CD1c-positive myeloid dendritic cell (primary cell): ENCODE results near the gene MGAT4A.

ENCODE experiments used
- DNase-seq: peaks from one replicate; pipeline ENCODE4 v3.0.0-alpha.2; 2016; ENCODE audit errors: extremely low spot score

MGAT4A gene

DNA sequence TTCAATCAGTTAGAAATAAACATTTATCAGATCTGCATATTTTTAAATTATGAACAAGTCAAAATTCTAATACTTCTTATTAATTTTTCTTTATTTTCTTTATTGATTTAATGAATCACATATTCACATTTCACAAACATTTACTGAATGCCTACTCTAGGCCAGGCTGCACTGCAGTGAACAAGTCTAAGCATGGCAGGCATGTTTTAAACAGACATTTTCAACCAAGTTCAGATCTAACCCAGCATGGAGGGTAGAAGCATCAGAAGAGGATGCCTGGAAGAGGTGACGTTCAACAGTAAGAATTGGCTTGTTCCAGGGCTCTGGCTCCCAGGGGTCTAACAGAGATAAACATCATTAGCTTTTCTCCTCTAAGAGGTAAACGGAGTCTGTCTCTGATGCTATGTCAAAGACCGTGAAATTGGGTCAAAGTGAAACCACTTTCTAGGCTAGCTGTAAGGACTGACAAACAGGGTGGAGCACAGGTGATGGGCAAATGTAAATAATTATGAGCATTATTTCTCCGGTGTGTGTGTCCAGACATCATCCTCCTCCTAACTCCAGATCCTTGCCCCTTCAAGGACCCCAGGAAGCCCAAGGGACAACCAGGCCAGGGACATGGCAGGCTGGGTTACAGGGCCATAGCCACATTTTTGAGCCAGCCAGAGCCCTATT, 72.0 kb downstream of the MGAT4A start:
- no peak for DNase-seq

DNA sequence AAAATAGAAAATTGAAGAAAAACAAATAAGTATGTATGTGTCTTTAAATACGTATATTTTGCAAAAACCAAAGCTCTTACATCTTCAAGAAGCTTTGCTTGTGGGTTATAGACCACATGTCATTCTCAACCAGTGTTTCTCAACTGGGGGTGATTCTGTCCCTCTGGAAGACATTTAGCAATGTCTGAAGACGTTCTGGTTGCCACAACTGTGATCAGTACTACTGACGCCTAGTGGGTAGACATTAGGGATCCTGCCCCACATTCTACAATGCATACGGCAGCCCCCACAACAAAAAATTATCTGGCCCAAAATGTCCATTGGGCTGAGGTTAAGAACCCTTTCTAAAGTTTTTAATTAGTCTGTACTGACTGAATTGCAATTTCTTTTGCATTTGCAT, 74.1 kb downstream of the MGAT4A start:
- peak; percentile 39 for DNase-seq

- DNase-seq = peak; percentile 55
Measured at GRCh38 chr2:98654699-98655495, 76.0 kb downstream of the MGAT4A start.

DNA sequence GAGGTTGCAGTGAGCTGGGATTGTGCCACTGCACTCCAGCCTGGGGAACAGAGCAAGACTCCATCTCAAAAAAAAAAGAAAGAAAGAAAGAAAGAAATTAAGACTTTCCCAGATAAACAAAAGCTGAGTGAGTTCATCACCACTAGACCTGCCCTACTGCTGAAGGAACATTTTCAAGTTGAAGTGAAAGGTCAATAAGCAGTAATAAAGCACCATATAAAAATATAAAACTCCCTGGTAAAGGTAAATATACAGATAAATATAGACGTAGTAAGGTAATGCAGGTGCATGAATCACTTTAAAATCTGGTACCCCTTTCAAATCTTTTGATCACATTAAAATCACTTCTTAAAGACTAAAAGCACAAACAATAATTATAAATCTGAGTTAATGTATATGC, 79.9 kb downstream of the MGAT4A start:
- no peak for DNase-seq

DNA sequence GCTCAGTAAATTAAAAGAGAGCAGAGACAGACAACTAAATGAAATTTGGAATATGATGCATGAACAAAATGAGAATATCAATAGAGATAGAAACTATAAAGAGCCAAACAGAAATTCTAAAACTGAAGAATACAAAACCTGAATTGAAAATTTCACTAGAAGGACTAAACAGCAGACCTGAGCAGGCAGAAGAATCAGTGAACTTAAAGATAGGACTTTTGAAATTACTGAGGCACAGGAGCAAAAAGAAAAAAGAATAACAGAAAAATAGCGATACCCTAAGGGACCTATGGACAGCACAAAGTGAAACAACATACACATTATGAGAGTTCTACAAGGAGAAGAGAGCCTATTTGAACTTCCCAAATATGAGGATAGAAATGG, 80.9 kb downstream of the MGAT4A start:
- no peak for DNase-seq

GRCh38 chr2:98649135-98649991, 81.6 kb downstream of the MGAT4A start:
- DNase-seq = peak; percentile 82

DNA sequence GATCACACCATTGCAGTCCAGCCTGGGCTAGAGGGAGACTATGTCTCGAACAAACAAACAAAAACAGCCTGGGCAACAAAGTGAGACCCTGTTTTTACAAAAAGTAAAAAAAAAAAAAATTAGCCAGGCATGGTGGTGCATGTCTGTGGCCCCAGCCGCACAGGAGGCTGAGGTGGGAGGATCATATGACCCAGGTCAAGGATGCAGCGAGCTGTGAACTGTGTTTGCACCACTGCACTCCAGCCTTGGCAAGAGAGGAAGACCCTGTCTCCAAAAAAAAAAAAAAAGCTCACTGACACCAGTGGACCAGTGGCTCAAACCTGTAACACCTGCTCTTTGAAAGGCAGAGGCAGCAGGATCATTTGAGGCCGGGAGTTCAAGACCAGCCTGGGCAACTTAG, 82.5 kb downstream of the MGAT4A start:
- no peak for DNase-seq

GRCh38 chr2:98647636-98648035, 83.3 kb downstream of the MGAT4A start:
- no peak for DNase-seq

GRCh38 chr2:98643496-98644100, 87.3 kb downstream of the MGAT4A start:
- DNase-seq = no peak

DNA sequence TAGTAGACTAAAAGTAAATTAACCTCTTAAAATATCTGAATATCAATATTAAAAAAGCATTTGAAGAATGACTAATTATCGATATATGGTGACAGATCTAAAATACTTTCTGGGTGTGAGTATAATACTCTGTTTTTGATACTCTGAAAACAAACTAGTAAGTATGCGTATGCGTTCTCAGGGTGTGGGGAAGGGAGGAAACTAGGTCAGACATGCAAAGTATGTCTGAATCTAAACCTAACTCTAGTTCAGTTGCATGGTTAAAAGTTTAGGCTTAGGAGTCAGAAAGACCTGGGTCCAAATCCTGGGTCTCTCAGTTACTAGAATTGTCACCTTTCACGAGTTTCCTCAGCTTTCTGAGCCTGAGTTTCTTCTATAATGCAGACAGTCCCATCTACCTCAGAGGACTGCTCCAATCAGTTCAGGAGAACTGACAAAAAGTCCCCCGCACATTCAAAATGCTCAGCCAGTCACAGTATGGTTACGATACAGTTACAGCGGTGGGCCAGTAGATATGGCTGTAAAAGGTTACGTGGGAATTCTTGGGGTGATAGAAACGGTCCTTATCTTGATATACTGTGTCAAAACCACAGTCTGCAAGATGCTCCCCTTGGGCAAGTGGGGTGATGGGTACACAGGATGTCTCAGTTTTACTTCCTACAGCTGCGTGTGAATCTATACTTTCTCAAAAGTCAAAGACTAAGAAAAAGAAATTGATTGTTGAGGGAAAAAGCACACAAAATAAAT, 93.4 kb downstream of the MGAT4A start:
- DNase-seq = peak; percentile 8

- DNase-seq = no peak
Measured at GRCh38 chr2:98634406-98635092, 96.4 kb downstream of the MGAT4A start.

DNA sequence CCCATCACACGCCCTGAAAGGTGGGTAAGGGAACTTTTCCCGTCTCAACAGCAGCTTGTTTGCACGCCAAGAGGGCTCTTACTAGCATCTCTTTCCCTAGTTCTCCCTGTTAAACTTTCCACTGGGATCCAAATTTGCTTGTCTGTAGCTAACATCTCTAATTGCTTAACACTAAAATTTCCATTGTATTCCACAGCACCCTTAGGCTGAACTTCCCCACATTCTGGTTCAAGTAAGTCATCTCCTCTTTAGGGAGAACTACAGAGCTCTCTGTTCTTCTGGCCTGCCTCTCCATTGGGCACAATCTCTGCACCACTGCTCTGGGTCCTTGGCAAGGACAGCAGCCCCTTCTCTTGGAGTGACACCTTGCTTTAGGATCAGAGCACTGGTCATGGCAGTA, 98.6 kb downstream of the MGAT4A start:
- DNase-seq = no peak

DNA sequence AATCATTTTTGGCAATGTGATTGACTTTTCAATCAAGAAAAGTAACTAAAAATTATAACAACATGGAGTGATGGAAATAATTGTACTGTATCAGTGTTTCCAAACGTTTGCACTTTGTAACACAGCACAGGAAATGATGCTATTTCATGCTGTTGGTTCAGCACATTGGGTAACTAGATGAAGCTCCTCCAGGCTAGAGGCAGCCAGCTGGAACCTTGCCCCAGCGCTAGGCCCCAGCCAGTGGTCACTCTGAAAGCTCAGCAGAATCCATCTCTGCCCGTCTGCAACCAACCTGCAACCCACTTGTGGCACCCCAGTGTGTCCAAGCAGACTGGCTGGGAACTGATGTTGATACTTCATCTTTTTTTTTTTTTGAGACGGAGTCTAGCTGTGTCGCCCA, 107.3 kb downstream of the MGAT4A start:
- no peak for DNase-seq

GRCh38 chr2:98617149-98617548, 113.8 kb downstream of the MGAT4A start:
- no peak for DNase-seq

DNA sequence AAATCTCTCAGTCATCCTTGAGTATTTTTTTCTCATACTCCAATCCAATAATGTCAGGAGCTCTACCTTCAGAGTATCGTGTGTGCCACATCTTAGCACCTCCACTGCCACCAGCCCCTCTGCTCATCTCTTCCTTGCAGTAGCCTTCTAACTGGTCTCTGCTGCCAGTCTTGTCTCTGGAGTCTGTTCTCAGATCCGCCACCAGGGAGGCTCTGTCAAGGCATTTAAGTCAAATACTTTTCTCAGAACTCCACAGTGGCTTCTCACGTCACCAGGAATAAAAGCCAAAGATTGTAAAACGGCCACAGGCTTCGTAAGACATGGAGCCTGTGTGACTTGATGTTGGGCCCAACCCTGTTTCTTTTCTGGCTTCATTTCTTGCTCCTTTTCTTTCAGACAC, 115.5 kb downstream of the MGAT4A start:
- no peak for DNase-seq

DNA sequence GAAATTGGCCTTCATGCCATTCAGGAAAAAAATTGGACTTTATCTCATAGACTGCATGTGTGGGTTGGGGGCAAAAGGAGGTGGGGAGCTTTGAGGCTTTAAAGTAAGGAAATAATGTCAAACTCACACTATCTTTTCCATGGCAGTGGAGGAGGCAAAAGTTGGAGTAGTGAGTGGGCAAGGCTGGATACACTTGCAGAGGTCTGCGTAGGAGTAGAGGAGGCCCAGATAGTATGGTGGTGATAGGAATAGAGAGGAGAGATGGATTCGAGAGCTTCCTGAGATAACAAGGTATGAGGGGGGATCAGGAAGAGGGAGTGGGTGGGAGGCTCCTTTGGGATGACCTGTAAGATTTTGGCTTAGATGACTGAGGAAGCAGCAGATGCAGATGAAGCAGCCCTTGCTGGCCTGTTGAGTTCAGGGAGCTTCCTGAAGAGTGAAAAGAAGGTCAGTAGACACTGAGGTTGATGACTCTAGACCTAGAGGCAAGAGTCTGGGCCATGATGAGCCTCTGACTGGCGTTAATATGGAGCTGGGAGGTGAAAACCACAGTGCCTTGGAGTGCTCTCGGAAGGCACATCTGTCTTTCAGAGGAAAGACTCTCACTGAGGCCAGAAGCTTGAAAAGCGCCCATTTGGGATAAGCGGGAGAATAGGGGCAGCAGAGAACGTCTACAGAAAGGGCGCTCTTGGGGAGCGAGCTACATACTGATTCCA, 116.8 kb downstream of the MGAT4A start:
- DNase-seq = no peak

DNA sequence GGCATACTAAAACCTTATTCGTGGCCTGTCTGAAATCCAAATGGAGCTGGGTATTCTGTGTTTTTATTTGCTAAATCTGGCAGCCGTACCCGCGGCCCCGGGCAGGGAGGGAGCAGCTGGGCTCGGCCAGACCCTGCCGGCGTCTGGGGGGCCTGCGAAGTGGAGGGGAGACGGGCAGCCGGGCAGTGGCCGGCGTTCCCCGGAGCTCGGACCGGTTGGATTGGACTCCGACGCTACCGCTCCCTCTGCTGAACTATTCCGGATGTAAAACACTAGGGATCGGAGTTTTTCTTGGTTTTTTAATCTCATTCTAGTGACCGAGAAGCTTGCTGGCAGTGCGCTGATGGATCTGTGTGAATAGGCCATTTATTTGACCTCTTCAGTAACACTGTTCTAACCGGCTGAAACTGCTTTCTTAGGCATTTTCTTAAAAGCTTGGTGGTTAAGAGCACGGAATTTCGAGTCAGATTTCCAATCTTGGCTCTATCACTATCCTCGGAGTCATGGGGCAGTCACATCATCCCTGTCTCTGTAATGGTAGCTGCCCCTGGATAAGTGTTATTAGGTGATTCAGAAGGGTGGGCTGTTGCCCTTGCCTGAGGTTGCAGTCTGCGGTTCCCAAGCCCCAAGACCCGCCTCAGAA, 121.8 kb downstream of the MGAT4A start:
- peak; percentile 15 for DNase-seq

GRCh38 chr2:98608116-98608961, 122.6 kb downstream of the MGAT4A start, which contains the start of the genes COA5 and UNC50:
Gene COA5 (minus strand): TSS chr2:98608512. CDS start chr2:98608405, 107 bp downstream.
Gene UNC50 (plus strand): TSS chr2:98608589. CDS start chr2:98609760, 1,171 bp downstream.
- peak; percentile 96 for DNase-seq
